ENCODE results near the gene MPPED2.

DNA sequence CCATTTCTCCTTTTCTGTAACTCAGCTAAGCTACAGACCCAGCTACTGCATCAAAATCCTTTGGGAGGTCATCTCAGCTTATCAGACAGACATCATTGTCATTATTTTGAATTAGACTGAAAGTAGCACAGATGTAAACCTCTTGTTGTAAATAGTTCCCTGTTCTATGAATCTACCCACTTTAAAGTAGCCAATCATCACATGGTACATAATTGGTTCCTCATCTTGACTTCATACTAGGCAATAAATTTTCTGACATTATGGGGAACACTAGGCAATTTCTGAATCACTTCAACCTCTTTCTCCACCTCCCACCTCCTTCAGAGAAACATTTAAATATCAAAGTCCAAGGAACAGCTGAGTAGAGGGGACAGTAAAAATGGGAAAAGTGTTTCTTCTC is 47.9 kb downstream of the MPPED2 start:
- TF ChIP-seq GATA2 (IDR thresholded peaks at IDR 0.05; ENCODE audit: low read depth, low read length) (no peak), GATA3 (IDR thresholded peaks at IDR 0.05; ENCODE audit: low read depth, low read length) (no peak)

Data from SH-SY5Y (cell line).